Keratinocyte (primary cell): ENCODE results near the gene TSC22D3. TPM values are rescaled to one million over a fixed set of nuclear protein-coding genes. Genes with fewer than 3 reads are reported as not detected.

Experiments
- DNase-seq: peaks from one replicate; pipeline ENCODE4 v3.0.0-alpha.2; 2011; ENCODE audit warnings: low read depth, missing footprints, low spot score
- FAIRE-seq: peaks from 2 replicates; lab custom pipeline; 2011; peaks lifted over from hg19 to GRCh38; lab: Jason Lieb, UNC
- H2AFZ ChIP-seq: 2 replicates; pipeline ENCODE4 v1.6.0; 2012; ENCODE audit warnings: low read length, control low read depth, inconsistent platforms; ENCODE audit not compliant: control insufficient read depth
- H3K27ac ChIP-seq: 2 replicates; pipeline ENCODE4 v1.5.1; 2011; ENCODE audit warnings: low read length; ENCODE audit not compliant: control insufficient read depth, insufficient read depth
- H3K27me3 ChIP-seq: 3 replicates; pipeline ENCODE4 v1.6.0; 2011; ENCODE audit warnings: low read length; ENCODE audit not compliant: control insufficient read depth, insufficient read depth; ENCODE audit errors: extremely low read depth
- H3K36me3 ChIP-seq, 2 experiments: 2 replicates in 1 of 2; 3 replicates in 1 of 2; pipeline ENCODE4 v1.5.1; 2011; ENCODE audit warnings: low read length in 2 of 2, mild to moderate bottlenecking in 1 of 2; ENCODE audit not compliant: control insufficient read depth in 2 of 2, insufficient read depth in 2 of 2; ENCODE audit errors: extremely low read depth in 1 of 2
- H3K4me1 ChIP-seq: 3 replicates; pipeline ENCODE4 v1.5.1; 2011; ENCODE audit warnings: low read length; ENCODE audit not compliant: control insufficient read depth, insufficient read depth; ENCODE audit errors: extremely low read depth
- H3K4me2 ChIP-seq: 3 replicates; pipeline ENCODE4 v1.6.0; 2011; ENCODE audit warnings: low read depth, low read length; ENCODE audit not compliant: control insufficient read depth, insufficient read depth; ENCODE audit errors: extremely low read depth
- H3K4me3 ChIP-seq, 3 experiments: fragments of 200-600 bp in 1 of 3; sonication (generic) in 1 of 3; 2 replicates in 2 of 3; 3 replicates in 1 of 3; pipeline ENCODE4 v1.5.1; 2011 to 2016; ENCODE audit warnings: low read length in 3 of 3, mild to moderate bottlenecking in 3 of 3, control low read depth in 2 of 3, inconsistent platforms in 1 of 3, low read depth in 1 of 3, mixed read lengths in 1 of 3, mixed run types in 1 of 3, moderate library complexity in 1 of 3; ENCODE audit not compliant: control insufficient read depth in 2 of 3, insufficient read depth in 2 of 3; ENCODE audit errors: extremely low read depth in 1 of 3
- H3K79me2 ChIP-seq: 2 replicates; pipeline ENCODE4 v1.6.0; 2012; ENCODE audit warnings: low read length; ENCODE audit not compliant: control insufficient read depth, insufficient read depth
- H3K9ac ChIP-seq: 3 replicates; pipeline ENCODE4 v1.6.0; 2011; ENCODE audit warnings: low read length; ENCODE audit not compliant: control insufficient read depth, insufficient read depth; ENCODE audit errors: extremely low read depth
- H3K9me1 ChIP-seq: 3 replicates; pipeline ENCODE4 v1.6.0; 2011; ENCODE audit warnings: low read length; ENCODE audit not compliant: control insufficient read depth, insufficient read depth; ENCODE audit errors: extremely low read depth
- H3K9me3 ChIP-seq: 2 replicates; pipeline ENCODE4 v1.5.1; 2012; ENCODE audit warnings: low read depth, low read length; ENCODE audit not compliant: control insufficient read depth
- H4K20me1 ChIP-seq: 3 replicates; pipeline ENCODE4 v1.6.0; 2011; ENCODE audit warnings: low read length; ENCODE audit not compliant: control insufficient read depth, insufficient read depth; ENCODE audit errors: extremely low read depth
- CTCF ChIP-seq, 3 experiments: IDR thresholded peaks in 1 of 3; conservative IDR thresholded peaks in 1 of 3; optimal IDR thresholded peaks in 1 of 3; 2 replicates in 2 of 3; 3 replicates in 1 of 3; pipeline versions ENCODE3 to v1.5.1; 2011; ENCODE audit warnings: low read length in 3 of 3, mild to moderate bottlenecking in 3 of 3, moderate library complexity in 2 of 3, control low read depth in 1 of 3, inconsistent platforms in 1 of 3; ENCODE audit not compliant: insufficient read depth in 2 of 3; ENCODE audit errors: extremely low read depth in 1 of 3
- EZH2 ChIP-seq: IDR thresholded peaks from one replicate; pipeline ENCODE4 v1.6.1; 2012; ENCODE audit warnings: inconsistent platforms, mild to moderate bottlenecking, low read length, moderate library complexity
- dilution Hi-C: fragments of 300-500 bp; cut with MboI; formaldehyde crosslinking; loops from one replicate; pipeline ENCODE4 v1.7.0; 2020; ENCODE audit warnings: low sequenced_read_pairs; ENCODE audit not compliant: extremely low pct_ligation_motif_present
- polyA minus RNA-seq, 3 experiments: library from RNA; depleted of rRNA, polyadenylated mRNA; stranded (reverse); fragments of >200 nt; gene quantifications; 1 replicate in 1 of 3; 2 replicates in 1 of 3; 3 replicates in 1 of 3; pipeline ENCODE4 v1.2.3, GENCODE V29; 2011
- polyA plus RNA-seq, 5 experiments: library from polyadenylated mRNA; depleted of rRNA in 3 of 5; stranded (reverse) in 3 of 5; stranded (forward) in 1 of 5; unstranded in 1 of 5; fragments of >200 nt; gene quantifications; 1 replicate in 1 of 5; 2 replicates in 3 of 5; 3 replicates in 1 of 5; pipeline versions ENCODE4 v1.2.1 to v1.2.3, GENCODE V29; 2011 to 2012; ENCODE audit warnings: missing spikeins in 2 of 5, low read depth in 1 of 5, low replicate concordance in 1 of 5

TSC22D3 gene
- polyA plus RNA-seq = 24.6 to 48.5 TPM (median 35.8 TPM) in 3 replicates
- 30.8 TPM for polyA plus RNA-seq (2011; ENCODE audit: low read depth)
- 23.4 and 26.0 TPM in 2 replicates for polyA plus RNA-seq (2011; cell fraction: cytosol; rRNA removed)
- polyA plus RNA-seq (2011; cell fraction: nucleus; rRNA removed) = 34.7 and 43.5 TPM in 2 replicates
- polyA plus RNA-seq (2012; ENCODE audit: low replicate concordance) = 15.8 and 47.8 TPM in 2 replicates
- 8.2 to 23.7 TPM (median 22.4 TPM) in 3 replicates for polyA minus RNA-seq
- polyA minus RNA-seq (2011; cell fraction: cytosol; rRNA and poly(A)+ RNA removed) = 16.7 TPM
- polyA minus RNA-seq (2011; cell fraction: nucleus; rRNA and poly(A)+ RNA removed) = 16.8 and 17.8 TPM in 2 replicates

DNA sequence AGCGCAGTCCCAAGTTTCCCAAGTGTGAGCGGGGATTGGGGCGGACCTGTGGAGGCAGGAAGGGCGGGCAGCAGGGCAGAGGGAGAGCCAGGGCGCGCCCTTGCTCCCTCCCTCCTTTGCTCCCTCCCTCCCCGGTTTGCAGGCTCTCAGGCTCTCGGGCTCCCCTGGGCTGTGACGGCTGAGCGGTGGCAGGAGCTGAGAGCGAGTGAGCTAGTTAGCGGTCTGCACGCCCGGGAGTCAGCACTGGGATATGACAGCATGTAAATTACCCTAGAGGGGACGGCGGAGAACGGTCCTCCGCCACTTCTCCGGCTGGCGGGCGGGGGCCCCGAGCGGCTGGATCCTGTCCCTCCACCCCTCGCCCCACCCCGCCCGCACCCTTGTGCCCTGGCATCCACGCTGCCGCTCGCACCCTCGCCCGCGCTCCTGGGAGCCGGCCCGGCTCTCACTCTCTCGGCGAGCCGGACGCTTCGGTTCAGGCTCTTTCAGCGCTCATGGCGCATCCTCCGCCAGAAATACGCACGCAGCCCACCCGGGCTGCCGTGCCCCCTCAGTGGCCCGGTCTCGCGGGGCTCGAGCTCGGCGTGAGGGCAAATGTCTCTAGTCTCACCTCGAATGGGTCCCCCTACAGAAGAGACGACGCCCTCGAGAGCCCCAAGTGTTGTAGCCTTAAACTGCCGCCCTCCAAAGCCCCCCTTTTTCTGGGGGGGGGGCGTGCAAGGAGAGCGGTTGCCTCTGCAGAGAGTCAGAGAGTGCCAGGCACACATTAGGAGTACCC is at the start of gene TSC22D3:
TSS of gene TSC22D3 (minus strand) at position 54 of the 778 bp plus-strand sequence. CDS start 368 bp downstream, outside the sequence.
- Histone ChIP-seq H3K79me2 (no peaks in the 10 kb centered on the region), H2AFZ (peak within 1 kb of the TSS; percentile 52), H3K9ac (peak within 1 kb of the TSS; percentile 62), H3K4me2 (peak within 1 kb of the TSS; percentile 74), H3K27ac (no peak within 1 kb of the TSS), H3K36me3 (no peaks in the 10 kb centered on the region), H3K4me3 (peak within 1 kb of the TSS; percentile 29 to 57 (median 43)), H3K4me1 (peaks cover 6% of the 10 kb centered on the region), H3K9me1 (no peaks in the 10 kb centered on the region), H4K20me1 (no peaks in the 10 kb centered on the region), H3K9me3 (no peaks in the 10 kb centered on the region), H3K27me3 (peaks cover 8% of the 10 kb centered on the region)
- dilution Hi-C loops = no loop called here
- TF ChIP-seq EZH2 (no peak), CTCF (optimal IDR thresholded peaks at IDR 0.05 in 1 of 3, IDR thresholded peaks at IDR 0.05 in 1 of 3, conservative IDR thresholded peaks at IDR 0.05 in 1 of 3; ENCODE audit: extremely low read depth in 1 of 3, insufficient read depth in 2 of 3, low read length in 3 of 3) (peak in 2 of 3 experiments; percentile 15 to 29)
- FAIRE-seq (no peak), DNase-seq (peak; percentile 15)

GRCh38 chrX:107823456-107823855 is 47.9 kb upstream of the TSC22D3 start:
- Histone ChIP-seq H3K4me2 (no peak overlapping the region), H3K4me1 (no peaks in the 10 kb centered on the region), H3K9ac (no peak overlapping the region), H3K9me1 (no peaks in the 10 kb centered on the region), H3K36me3 (no peaks in the 10 kb centered on the region), H3K4me3 (no peak overlapping the region), H2AFZ (no peak overlapping the region), H4K20me1 (no peaks in the 10 kb centered on the region), H3K9me3 (peaks cover 6% of the 10 kb centered on the region), H3K27me3 (peaks cover 5% of the 10 kb centered on the region), H3K27ac (no peak overlapping the region), H3K79me2 (peaks cover 2% of the 10 kb centered on the region)
- DNase-seq (no peak), FAIRE-seq (peak; percentile 5)
- dilution Hi-C loops = no loop called here
- no peak for TF ChIP-seq CTCF (optimal IDR thresholded peaks at IDR 0.05 in 1 of 3, IDR thresholded peaks at IDR 0.05 in 1 of 3, conservative IDR thresholded peaks at IDR 0.05 in 1 of 3; ENCODE audit: extremely low read depth in 1 of 3, insufficient read depth in 2 of 3, low read length in 3 of 3)
